GM18505 (cell line): ENCODE data around the gene GRB14.

Source experiments
- ATAC-seq: cut with Tn5 transposase; IDR thresholded peaks from one replicate; pipeline ENCODE4 v1.9.1; 2021; ENCODE audit not compliant: unreplicated experiment
- POLR2A ChIP-seq: IDR thresholded peaks from 4 replicates; pipeline ENCODE4 v1.6.1; 2011; ENCODE audit warnings: borderline replicate concordance; ENCODE audit not compliant: insufficient read depth, insufficient read length; ENCODE audit errors: extremely low read depth

The GRB14 gene

DNA sequence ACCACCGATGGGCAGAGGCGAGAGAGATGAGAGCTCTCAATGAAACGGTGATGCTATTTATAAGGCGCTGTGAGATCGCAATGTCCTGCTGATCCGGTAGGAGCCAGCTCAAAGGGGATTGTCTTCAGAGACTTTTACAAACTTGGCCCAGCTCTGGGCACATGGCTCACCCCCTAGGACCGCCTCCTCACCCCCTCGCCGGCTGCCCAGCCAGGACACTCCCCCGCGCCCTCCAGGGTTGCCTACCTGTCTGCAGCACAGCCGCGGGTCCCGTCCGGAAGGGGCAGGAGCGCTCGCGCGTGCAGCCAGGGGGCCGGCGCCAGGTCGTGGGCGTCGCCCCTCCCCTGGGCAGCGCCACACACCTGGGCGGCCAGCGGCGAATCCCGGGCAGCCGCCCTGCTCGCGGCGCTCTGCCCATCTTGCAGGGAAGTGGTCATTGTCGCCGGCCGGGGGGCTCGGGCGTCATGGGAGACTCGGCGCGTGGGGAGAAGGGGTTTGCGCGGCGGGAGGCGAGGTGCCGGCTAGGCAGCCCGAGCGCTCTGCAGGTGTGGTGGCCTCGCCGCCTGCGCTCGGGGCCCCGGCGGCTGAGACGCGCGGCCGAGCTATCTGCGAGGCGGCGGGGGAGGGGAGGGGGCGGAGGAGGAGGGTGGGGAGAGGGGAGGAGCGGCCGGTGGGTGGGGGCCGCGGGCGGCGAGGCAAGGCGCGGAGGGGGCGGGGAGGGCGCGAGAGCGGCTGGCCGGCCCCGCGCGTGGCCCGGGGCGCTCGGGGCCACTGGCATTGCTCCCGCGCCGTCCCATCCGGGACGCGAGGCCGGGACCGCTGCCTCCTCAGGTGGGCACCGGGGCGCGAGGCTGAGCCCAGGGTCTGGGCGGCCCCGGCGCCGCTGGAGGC lies at the start of gene GRB14:
TSS of gene GRB14 (minus strand) at position 610 of the 891 bp plus-strand sequence. CDS start at position 437, 173 bp downstream.
- no peak for TF ChIP-seq POLR2A
- no peak for ATAC-seq

DNA sequence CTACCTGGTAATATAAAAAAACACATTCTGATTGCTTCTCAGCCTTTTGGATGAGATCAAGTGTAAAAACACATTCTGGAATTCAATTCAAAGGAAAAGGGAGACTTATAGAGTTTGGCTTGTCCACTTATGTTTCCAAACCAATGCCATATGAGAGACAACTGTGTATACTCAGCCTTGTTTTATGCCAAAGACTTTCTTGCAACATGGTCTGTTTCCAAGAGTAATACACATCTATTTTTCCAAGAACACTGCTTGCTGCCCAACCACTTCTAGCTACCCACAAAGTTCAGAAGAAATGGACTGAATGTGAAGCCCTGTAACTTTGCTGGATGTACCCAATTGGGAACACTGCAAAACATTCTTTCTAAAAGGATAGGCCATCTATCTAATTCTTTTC lies 48.0 kb upstream of the GRB14 start:
- ATAC-seq: no peak
- TF ChIP-seq POLR2A: no peak

DNA sequence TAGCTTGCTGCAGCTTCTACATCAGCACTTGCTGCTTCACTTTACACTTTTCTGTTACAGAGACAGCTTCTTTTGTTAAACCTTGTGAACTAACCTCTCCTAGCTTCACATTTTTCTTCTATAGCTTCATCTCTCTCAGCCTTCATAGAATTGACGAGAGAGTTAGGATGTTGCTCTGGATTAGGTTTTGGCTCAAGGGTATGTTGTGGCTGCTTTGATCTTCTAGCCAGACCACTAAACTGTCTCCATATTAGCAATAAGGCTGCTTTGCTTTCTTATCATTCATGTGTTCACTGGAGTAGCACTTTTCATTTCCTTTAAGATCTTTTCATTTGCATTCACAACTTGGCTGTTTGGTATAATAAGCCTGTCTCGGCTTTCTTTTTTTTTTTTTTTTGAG lies 46.3 kb upstream of the GRB14 start:
- no peak for TF ChIP-seq POLR2A
- no peak for ATAC-seq

DNA sequence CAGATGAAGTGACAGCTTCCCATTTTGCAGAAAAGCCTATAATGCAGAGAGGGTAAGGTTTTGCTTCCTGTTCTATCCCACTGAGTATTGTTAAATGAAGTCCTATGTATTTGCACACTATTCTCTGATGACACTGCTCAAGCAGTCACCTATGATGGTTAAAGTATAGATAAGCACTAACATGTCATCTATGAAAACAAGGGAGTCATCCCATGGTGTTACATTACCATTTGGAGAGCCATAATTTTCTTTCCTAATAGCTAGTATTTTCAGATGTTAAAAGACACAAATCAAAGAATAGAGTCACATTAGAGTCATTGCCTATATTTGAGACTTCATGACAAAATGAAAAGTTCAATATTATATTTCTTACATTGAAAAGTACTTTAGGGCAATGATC lies 42.8 kb upstream of the GRB14 start:
- no peak for ATAC-seq

DNA sequence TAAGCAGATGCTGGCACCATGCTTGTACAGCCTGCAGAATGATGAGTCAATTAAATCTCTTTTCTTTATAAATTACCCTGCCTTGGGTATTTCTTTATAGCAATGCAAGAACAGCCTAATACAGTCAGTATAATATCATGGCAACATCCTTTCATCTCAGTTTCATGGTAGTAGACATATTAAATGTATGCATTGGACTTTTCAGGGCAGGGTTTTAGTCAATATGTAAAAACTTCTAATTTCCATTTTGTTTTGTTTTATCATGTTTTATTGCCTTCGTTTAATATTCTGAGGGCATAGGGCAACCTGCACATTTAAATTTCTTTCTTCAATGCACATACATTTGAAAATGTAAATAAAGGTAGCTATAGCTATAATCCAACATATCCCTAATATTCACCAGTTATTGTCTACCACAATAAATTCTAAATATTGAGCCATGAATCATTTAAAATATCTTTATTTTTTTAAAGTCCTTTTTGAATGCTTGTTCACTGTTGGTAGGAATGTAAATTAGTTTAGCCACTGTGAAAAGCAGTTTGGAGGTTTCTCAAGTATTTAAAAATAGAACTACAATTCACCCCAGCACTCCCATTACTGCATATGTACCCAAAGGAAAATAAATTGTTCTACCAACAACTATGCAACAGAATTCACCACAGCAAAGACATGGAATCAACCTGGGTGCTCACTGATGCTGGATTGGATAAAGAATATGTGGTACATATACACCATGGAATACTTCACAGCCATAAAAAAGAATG lies 41.8 kb upstream of the GRB14 start:
- no peak for TF ChIP-seq POLR2A
- no peak for ATAC-seq

More for the DNA sequence above, 42.8 kb upstream of the GRB14 start:
- TF ChIP-seq POLR2A: no peak

DNA sequence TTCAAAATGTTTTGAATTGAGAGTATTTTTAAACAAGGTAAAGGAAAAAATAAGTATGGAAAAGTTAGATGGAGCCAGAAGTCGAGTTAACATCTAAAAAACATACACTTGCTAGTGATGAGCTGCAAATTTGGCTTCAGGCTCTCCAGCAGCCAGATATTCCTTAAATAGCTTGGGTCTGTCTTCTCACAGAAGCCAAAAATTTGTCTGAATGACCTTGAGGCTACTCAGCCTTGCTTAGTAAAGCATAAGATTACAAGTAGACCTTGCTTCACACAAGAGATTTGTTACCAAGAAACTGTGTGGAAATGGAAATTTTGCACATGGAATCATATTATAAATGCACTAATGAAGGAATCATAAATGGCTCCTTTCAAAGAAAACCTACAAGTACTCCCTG lies 40.8 kb upstream of the GRB14 start:
- ATAC-seq: no peak
- TF ChIP-seq POLR2A: no peak

DNA sequence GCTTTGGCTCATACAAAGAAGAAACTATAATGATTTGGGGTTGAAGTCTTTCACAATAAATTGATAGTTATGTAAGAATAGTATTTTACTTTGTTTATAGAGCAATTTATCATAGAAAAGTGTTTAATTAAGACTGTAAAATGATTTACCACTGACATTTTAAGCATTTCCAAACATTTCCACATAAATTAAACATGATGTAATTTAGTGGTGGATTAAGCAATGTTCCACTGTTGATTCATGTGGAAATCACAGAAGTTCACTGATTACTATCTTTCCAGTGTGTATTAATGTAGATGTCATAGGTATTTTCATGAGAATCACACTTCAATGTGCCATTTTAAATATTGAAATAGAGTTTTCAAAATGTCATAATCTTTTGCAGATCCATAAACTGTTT lies 40.1 kb upstream of the GRB14 start:
- TF ChIP-seq POLR2A: no peak
- no peak for ATAC-seq

DNA sequence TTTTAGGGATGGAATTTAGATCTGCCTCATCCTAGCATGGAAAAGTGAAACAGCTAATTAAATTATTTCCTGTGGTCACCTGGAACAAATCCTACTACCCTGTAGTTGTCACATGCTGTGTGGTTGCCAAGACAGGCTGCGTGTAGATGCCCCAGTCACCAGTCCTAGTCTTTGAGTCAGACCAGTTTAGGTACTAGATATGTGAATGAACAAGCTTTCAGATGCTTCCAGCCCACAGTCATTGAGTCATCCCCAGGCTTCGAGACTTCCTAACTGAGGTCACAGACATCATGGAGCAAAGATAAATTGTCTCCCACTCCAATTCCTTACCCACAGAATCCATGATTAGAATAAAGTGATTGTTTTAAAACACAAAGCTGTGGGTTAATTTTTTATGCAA lies 35.8 kb upstream of the GRB14 start:
- TF ChIP-seq POLR2A: no peak
- no peak for ATAC-seq

DNA sequence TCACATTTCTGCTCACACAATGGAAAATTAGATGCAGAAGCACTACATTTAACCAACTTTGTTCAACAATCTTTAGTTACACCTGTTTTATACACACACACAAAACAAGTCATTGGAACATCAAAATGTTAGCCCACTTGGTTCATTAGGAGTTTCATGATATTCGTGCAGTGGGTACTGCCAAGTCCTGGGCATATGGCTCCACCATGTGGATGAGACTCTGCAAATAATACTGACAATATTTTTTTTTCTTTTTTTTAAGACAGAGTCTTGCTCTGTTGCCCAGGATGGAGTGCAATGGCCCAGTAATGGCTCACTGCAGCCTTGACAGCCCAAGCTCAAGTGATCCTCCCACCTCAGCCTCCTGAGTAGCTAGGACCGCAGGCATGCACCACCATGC lies 34.5 kb upstream of the GRB14 start:
- ATAC-seq: no peak
- TF ChIP-seq POLR2A: no peak

DNA sequence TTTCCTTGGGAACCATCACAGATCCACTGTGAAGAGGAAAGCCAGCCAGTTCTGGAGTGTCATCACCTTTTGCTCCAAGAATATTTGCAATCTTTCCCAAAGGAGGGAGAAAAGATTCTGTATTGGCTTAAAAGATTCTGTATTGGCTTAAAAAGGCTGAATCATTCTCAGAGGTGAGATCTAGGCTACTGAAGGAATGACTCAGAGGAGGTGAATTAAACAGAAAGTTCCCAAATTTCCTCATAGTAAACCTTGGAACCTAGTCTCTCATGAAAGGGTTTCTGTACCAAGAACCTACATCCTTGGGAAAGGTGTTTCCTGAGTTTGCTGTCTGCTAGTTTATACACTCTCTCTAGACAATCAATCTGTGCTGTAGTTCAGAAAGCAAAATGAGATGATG lies 34.1 kb upstream of the GRB14 start:
- TF ChIP-seq POLR2A: no peak
- ATAC-seq: no peak

DNA sequence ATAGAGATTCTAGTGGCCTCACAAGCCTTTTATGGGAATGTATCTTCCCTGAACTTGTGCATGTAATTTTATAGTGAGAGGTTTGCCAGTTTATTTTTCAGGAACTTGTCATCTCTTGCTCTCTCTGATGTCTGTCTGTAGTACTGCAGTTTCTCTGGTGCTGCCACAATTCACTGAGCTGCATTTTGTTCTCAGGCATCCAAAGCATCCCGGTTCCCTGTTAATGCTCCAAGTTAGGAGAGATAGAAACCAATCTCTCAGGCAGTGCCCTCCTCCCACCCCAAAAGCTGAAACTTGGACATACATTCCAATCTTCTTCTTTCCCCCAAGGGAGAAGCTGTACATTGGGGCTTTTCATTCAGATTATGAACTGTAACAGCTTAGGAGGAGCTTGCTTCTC lies 30.1 kb upstream of the GRB14 start:
- TF ChIP-seq POLR2A: no peak
- no peak for ATAC-seq

DNA sequence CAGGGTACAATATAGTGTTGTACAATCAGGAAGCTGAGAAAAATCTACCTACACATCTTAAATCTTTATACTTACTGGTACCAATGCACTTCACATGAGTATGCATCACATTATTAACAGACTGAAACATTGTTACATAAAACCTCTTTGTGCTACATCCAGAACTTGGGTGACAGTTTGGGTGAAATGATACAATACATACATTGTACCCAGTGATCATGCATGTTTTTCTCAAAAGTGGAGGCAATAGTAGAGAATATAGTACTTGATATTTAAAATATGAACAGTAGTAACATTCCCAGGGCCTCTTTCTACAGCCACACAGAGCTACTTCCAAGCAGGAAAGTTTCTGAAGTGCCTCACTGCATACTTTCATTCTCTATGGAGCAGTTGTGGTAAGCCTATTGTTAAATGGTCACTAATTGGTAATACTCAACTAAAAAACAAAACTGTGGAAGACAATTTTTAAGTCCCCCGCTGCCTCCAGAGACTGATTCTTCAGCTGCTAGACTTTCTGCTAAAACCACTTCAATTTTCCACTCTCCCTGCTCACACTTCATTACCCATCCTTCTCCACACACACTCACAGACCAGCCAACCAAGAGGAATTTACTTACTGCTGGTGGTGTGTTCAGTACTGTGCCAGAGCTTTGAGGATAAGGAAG lies 22.9 kb upstream of the GRB14 start:
- ATAC-seq: no peak
- no peak for TF ChIP-seq POLR2A

DNA sequence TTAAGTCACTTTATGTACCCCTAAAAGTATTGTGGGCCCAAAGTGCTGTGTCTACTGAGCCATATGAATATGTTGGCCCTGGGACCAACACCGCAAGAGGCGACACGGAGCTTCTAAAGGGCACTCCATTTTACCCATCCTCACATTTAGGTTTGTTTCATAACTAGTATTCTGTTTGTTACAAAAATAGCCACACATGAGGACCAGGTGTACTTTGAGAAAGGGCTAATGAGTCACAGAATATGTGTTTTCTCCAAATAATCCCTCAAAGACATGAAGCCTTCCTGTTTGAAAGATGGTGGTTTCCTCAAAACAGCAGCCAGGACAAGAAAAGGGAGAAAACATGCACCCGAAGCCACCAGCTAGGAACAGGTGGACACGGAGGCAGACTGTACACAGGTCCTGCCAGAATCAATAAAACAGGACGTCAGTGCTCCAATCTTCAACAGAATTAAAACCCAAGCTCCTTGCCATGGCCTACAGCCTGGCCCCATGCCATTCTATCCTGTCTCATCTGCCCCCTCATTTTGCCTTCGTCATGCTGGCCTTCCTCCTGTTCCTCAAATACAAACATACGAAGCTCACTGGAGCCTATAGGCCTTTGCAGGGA lies 21.8 kb upstream of the GRB14 start:
- TF ChIP-seq POLR2A: no peak
- ATAC-seq: no peak
